Keratinocyte (primary cell): ENCODE results near the gene AGFG2.

Experiments used
- CTCF ChIP-seq, 3 experiments: IDR thresholded peaks in 1 of 3; conservative IDR thresholded peaks in 1 of 3; optimal IDR thresholded peaks in 1 of 3; 2 replicates in 2 of 3; 3 replicates in 1 of 3; pipeline versions ENCODE3 to v1.5.1; 2011; ENCODE audit warnings: low read length in 3 of 3, mild to moderate bottlenecking in 3 of 3, moderate library complexity in 2 of 3, control low read depth in 1 of 3, inconsistent platforms in 1 of 3; ENCODE audit not compliant: insufficient read depth in 2 of 3; ENCODE audit errors: extremely low read depth in 1 of 3
- EZH2 ChIP-seq: IDR thresholded peaks from one replicate; pipeline ENCODE4 v1.6.1; 2012; ENCODE audit warnings: inconsistent platforms, mild to moderate bottlenecking, low read length, moderate library complexity

GRCh38 chr7:100496509-100496908 is 42.5 kb upstream of the AGFG2 start:
- TF ChIP-seq CTCF (optimal IDR thresholded peaks at IDR 0.05 in 1 of 3, IDR thresholded peaks at IDR 0.05 in 1 of 3, conservative IDR thresholded peaks at IDR 0.05 in 1 of 3; ENCODE audit: extremely low read depth in 1 of 3, insufficient read depth in 2 of 3, low read length in 3 of 3) (no peak), EZH2 (no peak)
